HepG2 (cell line): Measurements from ENCODE around the gene PRELID1. TPM values are rescaled to one million over a fixed set of nuclear protein-coding genes. Genes with fewer than 3 reads are reported as not detected.
A peak's percentile ranks its signal among the peaks of the same experiment; 100 is the strongest.

ENCODE experiments used
- ATF1 ChIP-seq: IDR thresholded peaks from 2 replicates; pipeline ENCODE4 v1.6.1; 2016; ENCODE audit warnings: mild to moderate bottlenecking, control low read depth
- CC2D1A ChIP-seq: sonication (generic); formaldehyde crosslinking; IDR thresholded peaks from 2 replicates; pipeline ENCODE4 v1.8.1; 2023; ENCODE audit warnings: mild to moderate bottlenecking, missing genetic modification reagents
- CENPT ChIP-seq: sonication (generic); formaldehyde crosslinking; IDR thresholded peaks from 2 replicates; pipeline ENCODE4 v1.8.0; 2022; ENCODE audit warnings: low read depth, mild to moderate bottlenecking, moderate library complexity, missing genetic modification reagents
- DNMT1 ChIP-seq: sonication (generic); formaldehyde crosslinking; IDR thresholded peaks from 2 replicates; pipeline ENCODE4 v1.5.1; 2020; ENCODE audit warnings: mild to moderate bottlenecking, missing genetic modification reagents
- ELF4 ChIP-seq: sonication (generic); formaldehyde crosslinking; IDR thresholded peaks from 2 replicates; pipeline ENCODE4 v1.5.0; 2020; ENCODE audit warnings: missing genetic modification reagents, mild to moderate bottlenecking, moderate library complexity, borderline replicate concordance
- GMEB1 ChIP-seq: sonication (generic); formaldehyde crosslinking; IDR thresholded peaks from 2 replicates; pipeline ENCODE4 v1.5.1; 2020; ENCODE audit warnings: missing genetic modification reagents, mild to moderate bottlenecking, borderline replicate concordance
- GPBP1L1 ChIP-seq: sonication (generic); formaldehyde crosslinking; IDR thresholded peaks from 2 replicates; pipeline ENCODE4 v1.5.0; 2020; ENCODE audit warnings: mild to moderate bottlenecking, missing genetic modification reagents
- JARID2 ChIP-seq: sonication (generic); formaldehyde crosslinking; IDR thresholded peaks from 2 replicates; pipeline ENCODE4 v1.8.1; 2023; ENCODE audit warnings: missing genetic modification reagents, inconsistent platforms; ENCODE audit not compliant: insufficient replicate concordance
- KDM3A ChIP-seq: IDR thresholded peaks from 2 replicates; pipeline ENCODE4 v1.6.1; 2018; ENCODE audit warnings: low read depth, missing compliant biosample characterization
- LCORL ChIP-seq, 2 experiments: fragments of 450-650 bp in 1 of 2; sonication (generic) in 1 of 2; formaldehyde crosslinking in 1 of 2; IDR thresholded peaks; 2 replicates each; pipeline versions ENCODE4 v1.5.0 to v1.6.1; 2017 to 2020; ENCODE audit warnings: antibody characterized with exemption in 1 of 2, missing genetic modification reagents in 1 of 2
- NAIF1 ChIP-seq: sonication (generic); formaldehyde crosslinking; IDR thresholded peaks from 2 replicates; pipeline ENCODE4 v1.5.0; 2020; ENCODE audit warnings: mild to moderate bottlenecking, missing genetic modification reagents, borderline replicate concordance
- NONO ChIP-seq, 2 experiments: fragments of 450-650 bp in 1 of 2; sonication (generic) in 1 of 2; formaldehyde crosslinking in 1 of 2; IDR thresholded peaks in 1 of 2; conservative IDR thresholded peaks in 1 of 2; 2 replicates each; pipeline versions ENCODE4 v1.6.1 to v1.8.0; 2017 to 2022; ENCODE audit warnings: mild to moderate bottlenecking in 1 of 2, missing genetic modification reagents in 1 of 2, moderate library complexity in 1 of 2
- PATZ1 ChIP-seq: sonication (generic); formaldehyde crosslinking; IDR thresholded peaks from 2 replicates; pipeline ENCODE4 v1.4.0; 2020; ENCODE audit warnings: missing genetic modification reagents
- PRDM4 ChIP-seq: sonication (generic); formaldehyde crosslinking; IDR thresholded peaks from 2 replicates; pipeline ENCODE4 v1.9.0; 2021; ENCODE audit warnings: missing genetic modification reagents, borderline replicate concordance
- RFX5 ChIP-seq: IDR thresholded peaks from 2 replicates; pipeline ENCODE4 v1.6.1; 2011; ENCODE audit warnings: low read depth, low read length, improper control_type of control experiment
- RNF219 ChIP-seq: sonication (generic); formaldehyde crosslinking; IDR thresholded peaks from 2 replicates; pipeline ENCODE4 v1.5.0; 2020; ENCODE audit warnings: mild to moderate bottlenecking, missing genetic modification reagents
- ZMYM4 ChIP-seq: sonication (generic); formaldehyde crosslinking; IDR thresholded peaks from 2 replicates; pipeline ENCODE4 v1.8.1; 2023; ENCODE audit warnings: mild to moderate bottlenecking, missing genetic modification reagents
- ZNF674 ChIP-seq: sonication (generic); formaldehyde crosslinking; IDR thresholded peaks from 2 replicates; pipeline ENCODE4 v1.5.0; 2020; ENCODE audit warnings: low read depth, mild to moderate bottlenecking, missing genetic modification reagents
- polyA plus RNA-seq, 8 experiments: library from polyadenylated mRNA; depleted of rRNA in 3 of 8; stranded (reverse) in 7 of 8; unstranded in 1 of 8; fragments of >200 nt; fragmentation: Illumina TruSeq in 4 of 8; extraction: Trizol in 4 of 8; gene quantifications; 2 replicates each; pipeline versions ENCODE4 v1.2.1 to v1.2.3, GENCODE V29; 2011 to 2016; ENCODE audit warnings: low read depth in 4 of 8, missing spikeins in 1 of 8, mixed read lengths in 1 of 8; ENCODE audit not compliant: insufficient read depth in 1 of 8
- total RNA-seq, 5 experiments: library from RNA; depleted of rRNA; stranded (reverse); fragments of >200 nt; fragmentation: Illumina TruSeq; extraction: Trizol; gene quantifications; 2 replicates each; pipeline ENCODE4 v1.2.3, GENCODE V29; 2016; ENCODE audit warnings: low read depth in 1 of 5

Gene PRELID1
- total and polyA plus RNA-seq, 2 of the 13 experiments (the other 11 are each of a cell fraction or from before 2014, with no cell fraction given), result 250 to 271 TPM

- no peak for TF ChIP-seq PRDM4 (CRISPR knock-in tag)
- peak; percentile 33; the same call in 1 of the 2 replicates for TF ChIP-seq DNMT1 (CRISPR knock-in tag)
- peak; percentile 79 for TF ChIP-seq PATZ1 (CRISPR knock-in tag)
- peak; percentile 46; the same call in 1 of the 2 replicates for TF ChIP-seq KDM3A
- TF ChIP-seq CENPT (CRISPR knock-in tag), result no peak
- peak; percentile 79 for TF ChIP-seq ZMYM4
- no peak for TF ChIP-seq ZNF674 (CRISPR knock-in tag)
- no peak for TF ChIP-seq ELF4 (CRISPR knock-in tag)
- TF ChIP-seq JARID2, result peak; percentile 57
- no peak for TF ChIP-seq GPBP1L1 (CRISPR knock-in tag)
- TF ChIP-seq GMEB1 (CRISPR knock-in tag), result peak; percentile 58; the same call in 1 of the 2 replicates
- peak; percentile 64; the same call in 1 of the 2 replicates for TF ChIP-seq NAIF1 (CRISPR knock-in tag)
- TF ChIP-seq LCORL (IDR thresholded peaks at IDR 0.05), result no peak
- TF ChIP-seq LCORL (CRISPR knock-in tag; IDR thresholded peaks at IDR 0.05), result peak; percentile 79
- no peak for TF ChIP-seq NONO (IDR thresholded peaks at IDR 0.05)
- peak; percentile 77 for TF ChIP-seq NONO (CRISPR knock-in tag; conservative IDR thresholded peaks at IDR 0.05)
- TF ChIP-seq ATF1 (CRISPR knock-in tag), result no peak
- no peak for TF ChIP-seq RNF219 (CRISPR knock-in tag)
- TF ChIP-seq CC2D1A, result no peak
- no peak for TF ChIP-seq RFX5
These were observed at the start of gene PRELID1, which contains the start of gene RAB24 (continued) for GRCh38 chr5:177303121-177303924.
